ENCODE data around the gene KCND3. TPM values are rescaled to one million over a fixed set of nuclear protein-coding genes. Genes with fewer than 3 reads are reported as not detected.

The KCND3 gene
- total RNA-seq, 1 donor from 2014 or later: 8.1 TPM

DNA sequence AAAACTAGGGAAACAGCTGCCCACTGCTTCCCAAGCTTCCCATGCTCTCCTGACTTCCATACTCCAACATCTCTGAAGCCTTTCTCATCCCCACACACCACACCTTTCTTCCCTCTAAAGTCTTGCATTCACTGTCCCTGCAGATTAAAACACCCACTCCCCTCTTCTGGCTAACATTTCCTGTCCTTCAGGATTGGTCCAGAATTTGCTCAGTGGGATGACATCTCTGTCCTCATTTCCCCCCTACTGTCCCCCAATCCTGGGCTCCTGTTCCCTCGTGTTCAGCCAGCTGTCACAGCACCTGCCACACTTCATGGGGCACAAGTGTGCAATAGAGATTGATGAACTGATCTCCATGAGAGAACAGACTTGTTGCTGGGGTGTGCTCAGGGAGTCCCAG lies 82.7 kb downstream of the KCND3 start:
- H3K27ac ChIP-seq: no peak overlapping the region
- no peak for DNase-seq (ENCODE audit: extremely low spot score in 2 of 2)
- TF ChIP-seq POLR2AphosphoS5 (IDR thresholded peaks at IDR 0.05; ENCODE audit: insufficient read depth in 1 of 2, low read depth in 1 of 2) (no peak), POLR2A (IDR thresholded peaks at IDR 0.05) (no peak)
- TF ChIP-seq, protein P1, sequence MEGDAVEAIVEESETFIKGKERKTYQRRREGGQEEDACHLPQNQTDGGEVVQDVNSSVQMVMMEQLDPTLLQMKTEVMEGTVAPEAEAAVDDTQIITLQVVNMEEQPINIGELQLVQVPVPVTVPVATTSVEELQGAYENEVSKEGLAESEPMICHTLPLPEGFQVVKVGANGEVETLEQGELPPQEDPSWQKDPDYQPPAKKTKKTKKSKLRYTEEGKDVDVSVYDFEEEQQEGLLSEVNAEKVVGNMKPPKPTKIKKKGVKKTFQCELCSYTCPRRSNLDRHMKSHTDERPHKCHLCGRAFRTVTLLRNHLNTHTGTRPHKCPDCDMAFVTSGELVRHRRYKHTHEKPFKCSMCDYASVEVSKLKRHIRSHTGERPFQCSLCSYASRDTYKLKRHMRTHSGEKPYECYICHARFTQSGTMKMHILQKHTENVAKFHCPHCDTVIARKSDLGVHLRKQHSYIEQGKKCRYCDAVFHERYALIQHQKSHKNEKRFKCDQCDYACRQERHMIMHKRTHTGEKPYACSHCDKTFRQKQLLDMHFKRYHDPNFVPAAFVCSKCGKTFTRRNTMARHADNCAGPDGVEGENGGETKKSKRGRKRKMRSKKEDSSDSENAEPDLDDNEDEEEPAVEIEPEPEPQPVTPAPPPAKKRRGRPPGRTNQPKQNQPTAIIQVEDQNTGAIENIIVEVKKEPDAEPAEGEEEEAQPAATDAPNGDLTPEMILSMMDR (IDR thresholded peaks at IDR 0.05): no peak
- intact Hi-C loops (cut with DNase I): no loop called here
- H3K4me3 ChIP-seq: no peak overlapping the region
- no peaks in the 10 kb centered on the region for H3K27me3 ChIP-seq
- H3K9me3 ChIP-seq: no peaks in the 10 kb centered on the region
- no peaks in the 10 kb centered on the region for H3K36me3 ChIP-seq
- no peaks in the 10 kb centered on the region for H3K4me1 ChIP-seq

DNA sequence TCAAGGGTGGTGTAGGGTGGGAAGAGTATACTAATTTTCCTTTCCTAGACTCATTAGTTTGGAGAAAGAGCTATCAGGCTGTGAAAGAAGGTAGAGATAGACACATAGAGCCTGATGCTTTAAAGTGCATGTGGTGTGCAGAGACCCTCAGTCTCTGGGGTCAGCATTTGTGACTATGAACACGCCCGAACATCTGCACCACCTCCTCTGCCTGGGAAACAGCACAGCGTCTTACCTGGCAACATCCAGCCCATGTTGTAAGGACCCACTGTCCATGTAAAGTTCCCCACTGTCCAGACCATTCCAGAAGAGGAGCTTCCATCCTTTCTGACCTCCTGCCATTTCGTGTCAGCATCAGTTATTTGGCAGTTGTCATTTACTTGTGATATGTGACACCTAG lies 83.4 kb downstream of the KCND3 start:
- Histone ChIP-seq H3K9me3 (no peaks in the 10 kb centered on the region), H3K4me3 (no peak overlapping the region), H3K36me3 (no peaks in the 10 kb centered on the region), H3K27ac (no peak overlapping the region), H3K4me1 (no peaks in the 10 kb centered on the region), H3K27me3 (no peaks in the 10 kb centered on the region)
- DNase-seq (ENCODE audit: extremely low spot score in 2 of 2): no peak
- intact Hi-C loops (cut with DNase I): no loop called here
- TF ChIP-seq POLR2A (IDR thresholded peaks at IDR 0.05): no peak
- TF ChIP-seq, protein P1 (IDR thresholded peaks at IDR 0.05): no peak
- no peak for TF ChIP-seq POLR2AphosphoS5 (IDR thresholded peaks at IDR 0.05; ENCODE audit: insufficient read depth in 1 of 2, low read depth in 1 of 2)

DNA sequence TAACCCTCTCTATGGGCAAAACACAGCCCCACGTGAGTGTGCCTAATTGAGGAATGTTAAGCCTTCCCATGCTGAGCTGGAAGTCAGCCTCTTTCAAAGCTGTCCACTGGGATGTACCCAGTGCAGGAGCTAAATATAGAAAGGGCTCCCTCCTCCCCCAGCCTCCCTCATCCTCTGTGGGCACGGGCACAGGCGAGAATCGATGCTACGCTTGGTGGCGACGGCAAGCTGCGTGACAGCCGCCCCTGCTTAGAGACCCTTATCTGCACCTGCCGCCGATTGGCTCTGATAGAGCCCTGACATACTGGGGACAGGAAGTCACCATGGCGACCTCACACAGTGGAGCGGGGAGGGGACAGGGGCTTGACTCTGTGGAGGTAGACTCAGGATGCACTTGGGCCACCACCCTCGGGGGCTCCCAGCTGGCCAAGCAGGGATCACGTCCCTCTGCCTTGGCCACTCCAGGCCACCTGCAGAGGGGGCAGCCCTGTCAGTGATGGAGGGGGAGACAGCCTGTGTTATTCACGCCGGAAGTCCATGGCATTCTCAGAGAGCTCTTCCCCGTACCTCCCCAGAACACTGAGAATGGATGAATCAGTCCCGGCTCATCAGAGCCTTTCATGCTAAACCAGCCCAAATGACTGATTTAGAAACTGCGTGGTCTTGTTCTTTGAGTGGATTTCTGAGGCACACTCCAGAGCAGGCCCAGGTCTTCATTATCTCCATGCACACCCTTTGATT lies 84.8 kb downstream of the KCND3 start:
- intact Hi-C loops (cut with DNase I): no loop called here
- no peak for TF ChIP-seq POLR2AphosphoS5 (IDR thresholded peaks at IDR 0.05; ENCODE audit: insufficient read depth in 1 of 2, low read depth in 1 of 2)
- TF ChIP-seq, protein P1 (IDR thresholded peaks at IDR 0.05): no peak
- TF ChIP-seq POLR2A (IDR thresholded peaks at IDR 0.05): no peak
- Histone ChIP-seq H3K27ac (no peak overlapping the region), H3K4me3 (no peak overlapping the region), H3K27me3 (no peaks in the 10 kb centered on the region), H3K9me3 (no peaks in the 10 kb centered on the region), H3K4me1 (no peaks in the 10 kb centered on the region), H3K36me3 (no peaks in the 10 kb centered on the region)
- no peak for DNase-seq (ENCODE audit: extremely low spot score in 2 of 2)

DNA sequence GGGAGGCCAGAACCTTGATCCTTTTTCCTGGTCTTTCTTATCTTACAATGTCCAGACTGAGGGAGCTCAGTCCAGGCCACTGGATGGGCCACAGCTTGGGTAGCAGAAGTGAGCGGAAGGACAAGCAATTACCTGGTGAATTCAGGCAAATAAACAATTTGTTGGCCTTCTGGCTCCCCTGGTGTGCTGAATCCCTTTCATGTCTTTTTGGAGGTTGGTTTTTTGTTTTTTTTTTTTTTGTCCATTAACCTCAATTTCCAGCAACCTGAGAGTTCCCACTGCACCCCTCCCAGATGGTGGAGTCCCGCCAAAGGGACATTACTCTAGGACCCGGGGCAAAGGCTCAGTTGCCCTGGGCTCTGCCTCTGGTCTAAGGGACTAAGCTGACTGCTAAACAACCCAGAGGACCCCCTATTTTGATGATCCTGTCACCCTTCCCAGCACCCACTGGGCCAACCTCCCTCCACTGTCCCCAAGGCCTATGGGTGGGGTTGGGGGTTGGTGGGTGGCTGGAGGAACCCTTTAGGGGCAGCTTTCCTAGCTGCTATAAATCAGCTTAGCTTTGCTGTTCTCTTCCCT lies 85.5 kb downstream of the KCND3 start:
- DNase-seq (ENCODE audit: extremely low spot score in 2 of 2): no peak
- Histone ChIP-seq H3K4me1 (no peaks in the 10 kb centered on the region), H3K27ac (no peak overlapping the region), H3K36me3 (no peaks in the 10 kb centered on the region), H3K27me3 (no peaks in the 10 kb centered on the region), H3K4me3 (no peak overlapping the region), H3K9me3 (no peaks in the 10 kb centered on the region)
- intact Hi-C loops (cut with DNase I): no loop called here
- TF ChIP-seq POLR2A (IDR thresholded peaks at IDR 0.05) (no peak), POLR2AphosphoS5 (IDR thresholded peaks at IDR 0.05; ENCODE audit: insufficient read depth in 1 of 2, low read depth in 1 of 2) (no peak)
- TF ChIP-seq, protein P1 (IDR thresholded peaks at IDR 0.05): no peak
